Omental fat pad (tissue), 4 donors: Measurements from ENCODE around the gene GOLGA6L7. TPM values are rescaled to one million over a fixed set of nuclear protein-coding genes. Genes with fewer than 3 reads are reported as not detected.
"Not testable (repeated sequence)": the region's sequence is repeated elsewhere in the genome, so short reads cannot be mapped to it uniquely, and the experiment has no call there.

ENCODE experiments used
- ATAC-seq: fragments of 150-250 bp; one replicate; pipeline ENCODE4 v1.9.1; 2016; ENCODE audit warnings: mild to moderate bottlenecking, moderate library complexity; ENCODE audit not compliant: low FRiP score
- DNase-seq: peaks from one replicate; pipeline ENCODE4 v3.0.0-alpha.2; 2019; ENCODE audit warnings: low spot score
- CTCF ChIP-seq, 3 donors: fragments of 450-650 bp; IDR thresholded peaks; one replicate each; pipeline ENCODE4 v1.5.1; 2016 to 2017; ENCODE audit warnings: antibody characterized with exemption in 3 of 3, mild to moderate bottlenecking in 3 of 3, moderate library complexity in 2 of 3
- total RNA-seq, 4 donors: library from RNA; depleted of rRNA; stranded (reverse); fragments of >200 nt; gene quantifications; one replicate each; pipeline ENCODE4 v1.1.0, GENCODE V29; 2016

GOLGA6L7 gene
- not detected for total RNA-seq

- DNase-seq, ATAC-seq: not testable (repeated sequence)
These were observed at the start of gene GOLGA6L7 for GRCh38 chr15:28848521-28848920. Gene GOLGA6L7 (minus strand): TSS chr15:28848644. CDS start chr15:28848549, 95 bp downstream.

- no peak for ATAC-seq
- TF ChIP-seq CTCF (IDR thresholded peaks at IDR 0.05), result no peak
- DNase-seq, result no peak
These were observed 49.6 kb upstream of the GOLGA6L7 start for GRCh38 chr15:28897861-28898585.

GRCh38 chr15:28896951-28897350 is 48.5 kb upstream of the GOLGA6L7 start:
- no peak for TF ChIP-seq CTCF (IDR thresholded peaks at IDR 0.05)
- ATAC-seq (no peak), DNase-seq (no peak)

- DNase-seq (no peak), ATAC-seq (no peak)
- no peak for TF ChIP-seq CTCF (IDR thresholded peaks at IDR 0.05)
These were observed 47.1 kb upstream of the GOLGA6L7 start for GRCh38 chr15:28895566-28895965.

- DNase-seq, result no peak
- TF ChIP-seq CTCF (IDR thresholded peaks at IDR 0.05), result no peak
- no peak for ATAC-seq
These were observed 46.7 kb upstream of the GOLGA6L7 start for GRCh38 chr15:28895146-28895545.

GRCh38 chr15:28894631-28895030 is 46.2 kb upstream of the GOLGA6L7 start:
- ATAC-seq, result no peak
- no peak for DNase-seq
- no peak for TF ChIP-seq CTCF (IDR thresholded peaks at IDR 0.05)

- ATAC-seq (no peak), DNase-seq (no peak)
- no peak for TF ChIP-seq CTCF (IDR thresholded peaks at IDR 0.05)
These were observed 44.6 kb upstream of the GOLGA6L7 start for GRCh38 chr15:28892789-28893610.
